Fibroblast of lung (primary cell): ENCODE data around the gene GCHFR. TPM values are rescaled to one million over a fixed set of nuclear protein-coding genes. Genes with fewer than 3 reads are reported as not detected.

ENCODE experiments used
- DNase-seq, 2 donors: peaks; one replicate each; pipeline versions ENCODE4 v3.0.0 to v3.0.0-alpha.2; 2010; ENCODE audit warnings: low read depth in 2 of 2
- H2AFZ ChIP-seq: 2 replicates; pipeline ENCODE4 v1.5.1; 2012; ENCODE audit warnings: low read length, control low read depth, inconsistent platforms
- H3K27ac ChIP-seq: 2 replicates; pipeline ENCODE4 v1.5.1; 2011; ENCODE audit warnings: low read length, control low read depth; ENCODE audit not compliant: insufficient read depth
- H3K27me3 ChIP-seq: 2 replicates; pipeline ENCODE4 v1.5.1; 2011; ENCODE audit warnings: mild to moderate bottlenecking, low read length; ENCODE audit not compliant: control insufficient read depth, insufficient read depth
- H3K36me3 ChIP-seq: 2 replicates; pipeline ENCODE4 v1.5.1; 2011; ENCODE audit warnings: low read length; ENCODE audit not compliant: control insufficient read depth, insufficient read depth
- H3K4me1 ChIP-seq: 2 replicates; pipeline ENCODE4 v1.5.1; 2011; ENCODE audit warnings: low read length; ENCODE audit not compliant: control insufficient read depth, insufficient read depth; ENCODE audit errors: extremely low read depth
- H3K4me2 ChIP-seq: 2 replicates; pipeline ENCODE4 v1.5.1; 2011; ENCODE audit warnings: low read length, control low read depth; ENCODE audit not compliant: insufficient read depth; ENCODE audit errors: extremely low read depth
- H3K4me3 ChIP-seq, 4 experiments: fragments of 200-600 bp in 1 of 4; sonication (generic) in 1 of 4; replicated peaks in 1 of 4; 2 replicates each; pipeline ENCODE4 v1.5.1; 2011 to 2016; ENCODE audit warnings: low read length in 4 of 4, low read depth in 3 of 4, mild to moderate bottlenecking in 3 of 4, control low read depth in 2 of 4, inconsistent platforms in 1 of 4, mixed read lengths in 1 of 4; ENCODE audit not compliant: insufficient read depth in 1 of 4; ENCODE audit errors: control extremely low read depth in 1 of 4
- H3K79me2 ChIP-seq: 2 replicates; pipeline ENCODE4 v1.5.1; 2012; ENCODE audit warnings: mild to moderate bottlenecking, low read length, inconsistent platforms; ENCODE audit not compliant: control insufficient read depth, insufficient read depth
- H3K9ac ChIP-seq: 2 replicates; pipeline ENCODE4 v1.5.1; 2011; ENCODE audit warnings: mild to moderate bottlenecking, low read length, control low read depth; ENCODE audit not compliant: insufficient read depth
- H3K9me3 ChIP-seq: 2 replicates; pipeline ENCODE4 v1.5.1; 2012; ENCODE audit warnings: low read depth, low read length; ENCODE audit not compliant: control insufficient read depth, insufficient read depth
- H4K20me1 ChIP-seq: 2 replicates; pipeline ENCODE4 v1.5.1; 2011; ENCODE audit warnings: low read length; ENCODE audit not compliant: control insufficient read depth, insufficient read depth; ENCODE audit errors: extremely low read depth
- EZH2 ChIP-seq: IDR thresholded peaks from 2 replicates; pipeline ENCODE4 v1.5.1; 2012; ENCODE audit warnings: low read length, control low read depth, mild to moderate bottlenecking; ENCODE audit errors: missing control alignments
- polyA plus RNA-seq, 2 donors: library from polyadenylated mRNA; depleted of rRNA in 1 of 2; stranded (reverse) in 1 of 2; unstranded in 1 of 2; fragments of >200 nt; gene quantifications; 2 replicates each; pipeline ENCODE4 v1.2.1, GENCODE V29; 2011 to 2012; ENCODE audit warnings: missing spikeins in 1 of 2
- total RNA-seq: library from RNA; depleted of rRNA; stranded (reverse); fragments of >200 nt; gene quantifications from 2 replicates; pipeline ENCODE4 v1.2.1, GENCODE V29; 2014
- TF ChIP-seq, protein P1 (sequence below), 2 donors: IDR thresholded peaks in 1 of 2; conservative IDR thresholded peaks in 1 of 2; 1 replicate in 1 of 2; 2 replicates in 1 of 2; pipeline ENCODE4 v1.5.1; 2011 to 2012; ENCODE audit warnings: low read length in 2 of 2, control low read depth in 1 of 2, inconsistent platforms in 1 of 2, low read depth in 1 of 2, mild to moderate bottlenecking in 1 of 2

GCHFR gene
- total and polyA plus RNA-seq, 2 donors (not counting 1 experiment from before 2014, with no cell fraction given), result 1.6 to 2.5 TPM

DNA sequence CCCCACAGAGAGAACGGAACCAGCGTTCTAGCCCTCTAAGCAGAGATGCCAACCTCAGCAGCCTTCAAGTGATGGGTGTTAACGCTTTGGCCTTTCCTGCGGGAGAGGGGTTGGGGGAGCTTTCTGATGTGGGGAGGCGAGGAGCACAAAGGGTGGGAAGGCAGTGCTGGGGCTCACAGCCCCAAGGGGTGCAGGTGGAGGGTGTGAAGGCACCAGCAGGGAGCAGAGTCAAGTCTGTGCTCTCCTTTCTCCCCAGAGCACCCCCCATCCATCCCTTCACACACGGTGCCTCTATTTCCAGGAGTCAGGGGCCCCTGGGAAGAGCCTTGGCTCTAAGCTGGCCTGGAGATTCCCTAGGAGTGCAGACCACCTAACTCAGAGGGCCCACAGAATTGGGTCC lies 10.0 kb downstream of the GCHFR start:
- Histone ChIP-seq H3K79me2 (no peaks in the 10 kb centered on the region), H3K9me3 (no peaks in the 10 kb centered on the region), H3K4me2 (no peak overlapping the region), H2AFZ (no peak overlapping the region), H3K4me3 (no peak overlapping the region), H3K27me3 (no peaks in the 10 kb centered on the region), H4K20me1 (no peaks in the 10 kb centered on the region), H3K36me3 (peaks cover 14% of the 10 kb centered on the region), H3K4me1 (peaks cover 5% of the 10 kb centered on the region), H3K27ac (no peak overlapping the region), H3K9ac (no peak overlapping the region)
- TF ChIP-seq, protein P1, sequence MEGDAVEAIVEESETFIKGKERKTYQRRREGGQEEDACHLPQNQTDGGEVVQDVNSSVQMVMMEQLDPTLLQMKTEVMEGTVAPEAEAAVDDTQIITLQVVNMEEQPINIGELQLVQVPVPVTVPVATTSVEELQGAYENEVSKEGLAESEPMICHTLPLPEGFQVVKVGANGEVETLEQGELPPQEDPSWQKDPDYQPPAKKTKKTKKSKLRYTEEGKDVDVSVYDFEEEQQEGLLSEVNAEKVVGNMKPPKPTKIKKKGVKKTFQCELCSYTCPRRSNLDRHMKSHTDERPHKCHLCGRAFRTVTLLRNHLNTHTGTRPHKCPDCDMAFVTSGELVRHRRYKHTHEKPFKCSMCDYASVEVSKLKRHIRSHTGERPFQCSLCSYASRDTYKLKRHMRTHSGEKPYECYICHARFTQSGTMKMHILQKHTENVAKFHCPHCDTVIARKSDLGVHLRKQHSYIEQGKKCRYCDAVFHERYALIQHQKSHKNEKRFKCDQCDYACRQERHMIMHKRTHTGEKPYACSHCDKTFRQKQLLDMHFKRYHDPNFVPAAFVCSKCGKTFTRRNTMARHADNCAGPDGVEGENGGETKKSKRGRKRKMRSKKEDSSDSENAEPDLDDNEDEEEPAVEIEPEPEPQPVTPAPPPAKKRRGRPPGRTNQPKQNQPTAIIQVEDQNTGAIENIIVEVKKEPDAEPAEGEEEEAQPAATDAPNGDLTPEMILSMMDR (conservative IDR thresholded peaks at IDR 0.05 in 1 of 2, IDR thresholded peaks at IDR 0.05 in 1 of 2; ENCODE audit: low read depth in 1 of 2, low read length in 2 of 2), result no peak
- no peak for TF ChIP-seq EZH2
- no peak for DNase-seq

DNA sequence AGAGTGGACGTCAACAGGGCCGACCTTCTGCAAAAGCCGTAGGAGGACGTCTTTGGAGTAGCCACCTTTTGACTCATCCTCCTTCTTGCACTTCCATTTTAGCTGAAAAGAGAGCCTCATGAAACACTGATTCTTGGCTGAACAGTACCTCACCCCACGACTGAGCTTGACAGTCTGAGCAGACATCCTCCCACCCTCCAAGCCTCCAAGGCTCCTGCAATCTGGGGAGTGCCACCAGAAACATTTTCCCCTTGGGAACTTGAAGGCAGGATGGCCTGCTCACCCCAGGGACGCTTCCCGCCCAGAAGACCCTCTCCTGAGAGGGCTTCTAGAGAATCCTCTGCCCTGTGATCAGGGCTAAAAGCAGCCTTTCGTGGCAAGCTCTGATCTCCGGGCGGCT lies 11.1 kb downstream of the GCHFR start:
- Histone ChIP-seq H3K4me1 (peaks cover 5% of the 10 kb centered on the region), H4K20me1 (no peaks in the 10 kb centered on the region), H2AFZ (no peak overlapping the region), H3K27ac (no peak overlapping the region), H3K27me3 (no peaks in the 10 kb centered on the region), H3K4me2 (no peak overlapping the region), H3K4me3 (no peak overlapping the region), H3K9me3 (no peaks in the 10 kb centered on the region), H3K79me2 (no peaks in the 10 kb centered on the region), H3K36me3 (peaks cover 16% of the 10 kb centered on the region), H3K9ac (no peak overlapping the region)
- DNase-seq, result no peak
- no peak for TF ChIP-seq EZH2
- TF ChIP-seq, protein P1 (conservative IDR thresholded peaks at IDR 0.05 in 1 of 2, IDR thresholded peaks at IDR 0.05 in 1 of 2; ENCODE audit: low read depth in 1 of 2, low read length in 2 of 2), result no peak

DNA sequence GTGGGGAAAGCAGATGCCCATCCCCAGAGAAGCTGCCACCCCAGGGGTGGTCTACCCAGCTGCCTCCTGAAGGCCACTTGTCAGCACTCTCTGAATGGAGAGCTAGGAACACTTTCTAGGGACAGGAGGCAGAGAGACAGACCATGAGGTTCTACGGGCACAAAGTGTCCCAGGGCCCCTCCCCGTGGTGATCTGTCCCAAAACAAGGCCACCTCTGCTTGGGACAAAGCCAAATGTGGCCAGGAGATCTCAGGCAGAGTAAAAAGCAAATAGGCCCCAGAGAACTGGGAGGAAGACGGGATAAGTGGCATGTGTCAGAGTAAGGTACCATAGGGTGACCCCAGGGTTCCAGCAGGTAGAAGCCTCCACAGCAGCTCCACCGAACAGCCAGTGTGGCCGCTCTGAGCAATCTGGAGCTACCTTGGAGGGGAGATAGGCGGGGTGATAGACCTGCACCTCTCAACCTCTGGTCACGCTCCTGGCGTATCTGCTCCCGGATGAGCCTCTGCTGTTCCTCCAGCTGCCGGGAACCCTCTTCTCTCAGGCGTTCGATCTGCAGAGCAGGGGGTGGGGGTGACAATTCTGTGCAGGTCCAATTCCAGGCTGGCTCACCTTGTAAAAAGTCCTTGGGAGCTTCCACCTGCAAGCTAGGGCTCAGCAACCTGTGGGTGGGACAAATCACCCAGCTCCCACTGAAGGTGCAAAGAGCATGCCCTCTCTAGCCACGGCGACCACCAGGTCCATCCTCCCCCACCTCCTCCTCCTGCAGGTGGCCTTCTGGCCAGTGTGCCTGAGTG lies 12.1 kb downstream of the GCHFR start:
- peaks cover 5% of the 10 kb centered on the region for H3K4me1 ChIP-seq
- H3K9ac ChIP-seq, result no peak overlapping the region
- no peak for DNase-seq
- H2AFZ ChIP-seq, result no peak overlapping the region
- no peaks in the 10 kb centered on the region for H3K27me3 ChIP-seq
- H3K4me3 ChIP-seq, result no peak overlapping the region
- H3K36me3 ChIP-seq, result peaks cover 16% of the 10 kb centered on the region
- TF ChIP-seq EZH2, result no peak
- TF ChIP-seq, protein P1 (conservative IDR thresholded peaks at IDR 0.05 in 1 of 2, IDR thresholded peaks at IDR 0.05 in 1 of 2; ENCODE audit: low read depth in 1 of 2, low read length in 2 of 2), result no peak
- H3K4me2 ChIP-seq, result no peak overlapping the region
- H3K79me2 ChIP-seq, result no peaks in the 10 kb centered on the region
- H3K9me3 ChIP-seq, result no peaks in the 10 kb centered on the region
- H4K20me1 ChIP-seq, result no peaks in the 10 kb centered on the region
- no peak overlapping the region for H3K27ac ChIP-seq
